Type B pancreatic cell (in vitro differentiated cells): ENCODE results near the gene ENTPD6. TPM values are rescaled to one million over a fixed set of nuclear protein-coding genes. Genes with fewer than 3 reads are reported as not detected.

Experiments used
- DNase-seq: peaks from one replicate; pipeline ENCODE4 v3.0.0; 2021; ENCODE audit warnings: mixed read lengths; ENCODE audit not compliant: unreplicated experiment; ENCODE audit errors: extremely low spot score
- H3K27ac Mint-ChIP-seq: 2 replicates; pipeline ENCODE4 v1.8.0; 2021; ENCODE audit warnings: mild to moderate bottlenecking, mixed read lengths
- H3K27me3 Mint-ChIP-seq: 2 replicates; pipeline ENCODE4 v1.8.0; 2021; ENCODE audit warnings: mixed read lengths
- H3K36me3 Mint-ChIP-seq: 2 replicates; pipeline ENCODE4 v1.8.0; 2021; ENCODE audit warnings: mixed read lengths
- H3K4me1 Mint-ChIP-seq: one replicate; pipeline ENCODE4 v1.8.0; 2021; ENCODE audit warnings: mixed read lengths; ENCODE audit not compliant: unreplicated experiment
- H3K4me3 Mint-ChIP-seq: 2 replicates; pipeline ENCODE4 v1.8.0; 2021; ENCODE audit warnings: mild to moderate bottlenecking, mixed read lengths
- H3K9me3 Mint-ChIP-seq: 2 replicates; pipeline ENCODE4 v1.8.0; 2021; ENCODE audit warnings: mixed read lengths
- total RNA-seq: library from RNA; stranded (reverse); gene quantifications from 2 replicates; pipeline ENCODE4 v1.2.1, GENCODE V29; 2021; ENCODE audit warnings: low replicate concordance
- TF ChIP-seq, protein P1 (sequence below): fragments of 200-600 bp; sonication (generic); conservative IDR thresholded peaks from 2 replicates; pipeline ENCODE4 v1.5.0; 2021; ENCODE audit warnings: antibody characterized with exemption, mild to moderate bottlenecking

Gene ENTPD6
- total RNA-seq, 1 donor from 2014 or later: 64.1 TPM

DNA sequence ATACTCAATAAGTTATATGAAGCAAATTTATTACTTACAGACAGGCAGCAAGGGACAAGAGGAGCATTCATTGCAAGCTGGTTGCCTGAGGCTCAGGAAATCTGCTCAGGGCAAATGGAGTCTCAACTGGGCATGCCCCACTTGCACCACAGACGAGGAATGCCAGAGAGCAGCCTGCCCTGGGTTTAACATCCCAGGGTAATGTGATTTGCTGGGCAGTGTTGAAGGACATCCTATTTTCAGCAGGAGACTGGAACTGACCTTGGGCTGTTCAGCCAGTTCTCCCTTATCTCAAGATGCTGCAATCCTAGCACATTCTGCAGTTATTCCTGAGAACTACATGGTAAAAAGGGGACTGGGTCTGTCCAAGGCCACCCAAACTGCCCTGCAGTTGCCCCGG lies 3.8 kb upstream of the ENTPD6 start:
- peaks cover 3% of the 10 kb centered on the region for H3K27me3 Mint-ChIP-seq
- H3K4me3 Mint-ChIP-seq: no peak overlapping the region
- no peak overlapping the region for H3K27ac Mint-ChIP-seq
- H3K36me3 Mint-ChIP-seq: no peaks in the 10 kb centered on the region
- H3K9me3 Mint-ChIP-seq: no peaks in the 10 kb centered on the region
- H3K4me1 Mint-ChIP-seq: peaks cover 7% of the 10 kb centered on the region
- no peak for DNase-seq
- TF ChIP-seq, protein P1, sequence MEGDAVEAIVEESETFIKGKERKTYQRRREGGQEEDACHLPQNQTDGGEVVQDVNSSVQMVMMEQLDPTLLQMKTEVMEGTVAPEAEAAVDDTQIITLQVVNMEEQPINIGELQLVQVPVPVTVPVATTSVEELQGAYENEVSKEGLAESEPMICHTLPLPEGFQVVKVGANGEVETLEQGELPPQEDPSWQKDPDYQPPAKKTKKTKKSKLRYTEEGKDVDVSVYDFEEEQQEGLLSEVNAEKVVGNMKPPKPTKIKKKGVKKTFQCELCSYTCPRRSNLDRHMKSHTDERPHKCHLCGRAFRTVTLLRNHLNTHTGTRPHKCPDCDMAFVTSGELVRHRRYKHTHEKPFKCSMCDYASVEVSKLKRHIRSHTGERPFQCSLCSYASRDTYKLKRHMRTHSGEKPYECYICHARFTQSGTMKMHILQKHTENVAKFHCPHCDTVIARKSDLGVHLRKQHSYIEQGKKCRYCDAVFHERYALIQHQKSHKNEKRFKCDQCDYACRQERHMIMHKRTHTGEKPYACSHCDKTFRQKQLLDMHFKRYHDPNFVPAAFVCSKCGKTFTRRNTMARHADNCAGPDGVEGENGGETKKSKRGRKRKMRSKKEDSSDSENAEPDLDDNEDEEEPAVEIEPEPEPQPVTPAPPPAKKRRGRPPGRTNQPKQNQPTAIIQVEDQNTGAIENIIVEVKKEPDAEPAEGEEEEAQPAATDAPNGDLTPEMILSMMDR: no peak

DNA sequence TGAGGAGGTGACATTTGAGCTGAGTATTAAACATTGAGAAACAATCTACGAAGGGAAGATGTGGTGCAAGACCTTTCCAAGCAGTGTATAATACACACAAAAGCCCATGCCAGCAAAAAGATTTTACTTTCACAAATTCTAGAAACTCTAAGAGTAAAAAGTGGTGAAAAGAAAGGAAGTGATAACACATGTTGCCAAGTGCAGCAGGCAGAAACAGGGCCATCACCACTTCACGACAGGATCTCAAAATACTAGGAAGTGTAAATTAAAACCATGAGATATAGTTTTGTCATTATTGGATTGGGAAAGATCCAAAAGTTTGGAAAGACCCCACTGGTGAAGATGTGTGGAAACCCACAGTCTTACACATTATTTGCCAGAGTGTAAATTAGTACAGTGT lies 1.7 kb upstream of the ENTPD6 start:
- Mint-ChIP-seq H3K4me3 (peak overlapping the region; percentile 38), H3K27me3 (no peaks in the 10 kb centered on the region), H3K36me3 (peaks cover 3% of the 10 kb centered on the region)

DNA sequence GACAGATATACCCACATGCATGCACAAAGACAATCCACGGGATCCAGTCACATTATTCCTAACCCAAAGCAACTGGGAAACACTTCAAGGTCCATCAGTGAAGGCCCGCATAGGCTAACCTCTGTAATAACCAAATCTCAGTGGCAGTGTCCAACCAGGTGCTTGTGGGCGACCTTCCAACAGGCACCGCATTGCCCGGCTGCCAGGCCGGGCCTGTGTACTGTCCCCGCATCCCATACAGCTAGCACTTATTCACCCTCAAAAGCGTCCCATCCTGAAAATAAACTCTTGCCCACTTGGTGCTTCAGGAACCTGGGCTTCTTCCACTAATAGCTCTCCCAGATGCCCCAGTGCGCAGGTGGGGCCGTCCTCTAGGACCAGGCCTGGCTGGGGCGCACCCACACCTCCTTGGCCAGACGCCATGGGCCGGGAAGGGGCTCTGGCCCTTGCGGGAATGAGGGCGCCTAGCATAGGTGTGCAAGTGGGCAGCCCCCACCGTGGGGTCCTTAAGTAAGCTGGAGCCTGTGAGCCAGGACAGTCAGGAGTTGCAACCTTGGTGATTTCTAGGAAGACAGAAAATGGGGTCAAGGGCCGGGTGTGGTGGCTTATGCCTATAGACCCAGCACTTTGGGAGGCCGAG lies 1.1 kb upstream of the ENTPD6 start:
- no peak for DNase-seq
- Mint-ChIP-seq H3K36me3 (peaks cover 4% of the 10 kb centered on the region), H3K27me3 (no peaks in the 10 kb centered on the region), H3K9me3 (no peaks in the 10 kb centered on the region), H3K4me3 (peak overlapping the region; percentile 82), H3K4me1 (peaks cover 27% of the 10 kb centered on the region), H3K27ac (no peak overlapping the region)
- TF ChIP-seq, protein P1: no peak

More for the DNA sequence above, 1.7 kb upstream of the ENTPD6 start:
- no peak for DNase-seq
- peaks cover 22% of the 10 kb centered on the region for H3K4me1 Mint-ChIP-seq
- no peak overlapping the region for H3K27ac Mint-ChIP-seq
- H3K9me3 Mint-ChIP-seq: no peaks in the 10 kb centered on the region
- TF ChIP-seq, protein P1: no peak

DNA sequence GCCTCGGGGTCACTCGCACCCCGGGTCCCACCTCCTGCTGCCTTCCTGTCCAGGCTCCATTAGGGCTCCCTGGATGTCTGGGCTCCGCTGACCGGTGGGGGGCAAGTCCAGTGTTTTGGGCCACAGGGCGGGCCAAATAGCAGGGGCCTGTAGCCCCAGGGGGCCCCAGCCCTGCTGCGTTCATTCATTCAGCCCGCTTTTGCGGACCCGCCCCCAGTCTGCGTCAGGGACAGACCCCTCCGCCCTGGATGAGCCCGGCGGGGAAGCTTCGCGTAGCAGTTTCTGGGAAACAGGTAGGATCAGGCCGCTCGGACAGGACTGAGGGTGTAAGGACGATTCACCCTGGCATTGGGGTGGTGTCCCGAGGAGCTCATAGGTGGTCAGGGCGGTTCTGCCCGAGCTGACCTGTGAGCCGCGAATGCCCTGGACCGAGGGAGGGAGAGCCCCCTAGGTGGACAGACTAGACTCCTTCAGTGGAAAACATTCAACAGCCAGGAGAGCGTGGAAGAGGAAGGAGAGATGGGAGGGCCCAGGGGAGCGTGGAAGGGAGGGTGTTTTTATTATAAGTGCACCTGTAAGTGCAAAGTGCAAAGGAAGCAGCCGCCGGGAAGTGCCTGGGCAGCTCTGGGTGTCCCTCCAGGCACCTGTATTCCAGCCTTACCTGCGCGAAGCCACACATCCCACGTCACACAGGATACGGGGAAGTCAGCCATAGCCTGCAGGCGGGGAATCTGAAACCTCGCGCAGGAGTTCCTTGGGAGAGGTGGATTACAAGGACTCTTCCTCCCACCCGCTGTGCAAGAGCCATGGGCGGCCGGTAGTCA lies 662 bp downstream of the ENTPD6 start:
- peaks cover 7% of the 10 kb centered on the region for H3K36me3 Mint-ChIP-seq
- no peaks in the 10 kb centered on the region for H3K27me3 Mint-ChIP-seq
- peak overlapping the region; percentile 87 for H3K27ac Mint-ChIP-seq
- H3K4me1 Mint-ChIP-seq: peaks cover 41% of the 10 kb centered on the region
- TF ChIP-seq, protein P1: no peak
- DNase-seq: no peak
- H3K4me3 Mint-ChIP-seq: peak overlapping the region; percentile 98
- H3K9me3 Mint-ChIP-seq: no peaks in the 10 kb centered on the region

DNA sequence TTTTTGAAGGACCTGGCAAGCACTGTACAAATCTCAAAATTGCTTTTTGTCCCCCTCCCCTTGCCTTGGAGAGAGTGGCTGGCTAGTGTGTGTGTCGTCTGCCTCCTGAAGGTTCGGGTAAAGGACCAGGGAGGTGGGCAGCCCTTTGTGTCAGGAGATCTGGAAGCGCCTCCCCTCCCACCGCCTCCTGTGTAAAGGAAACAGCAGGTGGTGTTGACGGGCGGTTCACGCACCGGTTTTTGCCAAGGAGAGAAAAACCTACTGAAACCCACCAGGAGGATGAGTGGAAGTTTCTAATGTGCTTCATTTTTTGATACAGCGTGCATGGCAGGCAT lies 1.2 kb downstream of the ENTPD6 start:
- H3K27ac Mint-ChIP-seq: peak overlapping the region; percentile 87
- H3K4me3 Mint-ChIP-seq: peak overlapping the region; percentile 98
- DNase-seq: no peak
- TF ChIP-seq, protein P1: no peak
- H3K36me3 Mint-ChIP-seq: peaks cover 7% of the 10 kb centered on the region
- H3K27me3 Mint-ChIP-seq: no peaks in the 10 kb centered on the region
- peaks cover 41% of the 10 kb centered on the region for H3K4me1 Mint-ChIP-seq
- no peaks in the 10 kb centered on the region for H3K9me3 Mint-ChIP-seq
